HG02798 (cell line): ENCODE measurements around the gene CNIH3.

Experiments
- ATAC-seq: cut with Tn5 transposase; IDR thresholded peaks from one replicate; pipeline ENCODE4 v1.9.1; 2021; ENCODE audit warnings: mild to moderate bottlenecking; ENCODE audit not compliant: unreplicated experiment, poor library complexity

The CNIH3 gene

GRCh38 chr1:224612246-224612645 lies 3.9 kb upstream of the CNIH3 start:
- no peak for ATAC-seq

GRCh38 chr1:224613486-224613885 lies 2.6 kb upstream of the CNIH3 start:
- ATAC-seq: no peak

GRCh38 chr1:224616756-224617409 lies 766 bp downstream of the CNIH3 start:
- ATAC-seq: no peak

- ATAC-seq: no peak
These were observed 1.6 kb downstream of the CNIH3 start for GRCh38 chr1:224617410-224618355.

- ATAC-seq: no peak
These were observed 3.1 kb downstream of the CNIH3 start for GRCh38 chr1:224619209-224619608.

DNA sequence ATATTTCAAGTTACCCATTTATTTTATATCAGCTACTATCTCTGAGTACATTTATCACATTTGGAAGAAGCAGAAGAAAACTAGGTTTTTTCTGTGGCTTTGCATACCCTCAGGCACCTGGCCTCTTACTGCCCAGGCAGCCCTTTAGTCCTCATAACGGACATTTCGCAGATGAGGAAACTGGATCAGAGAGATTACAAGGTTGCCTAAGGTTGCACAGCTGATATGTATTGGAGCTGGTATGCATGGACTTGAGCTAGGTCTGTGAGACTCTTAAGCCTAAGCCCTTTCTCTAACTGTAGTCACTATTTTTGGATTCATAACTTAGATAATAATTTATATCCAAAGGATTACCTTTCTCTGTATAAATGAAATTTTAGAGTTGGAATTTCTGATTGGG lies 4.0 kb downstream of the CNIH3 start:
- ATAC-seq: no peak

DNA sequence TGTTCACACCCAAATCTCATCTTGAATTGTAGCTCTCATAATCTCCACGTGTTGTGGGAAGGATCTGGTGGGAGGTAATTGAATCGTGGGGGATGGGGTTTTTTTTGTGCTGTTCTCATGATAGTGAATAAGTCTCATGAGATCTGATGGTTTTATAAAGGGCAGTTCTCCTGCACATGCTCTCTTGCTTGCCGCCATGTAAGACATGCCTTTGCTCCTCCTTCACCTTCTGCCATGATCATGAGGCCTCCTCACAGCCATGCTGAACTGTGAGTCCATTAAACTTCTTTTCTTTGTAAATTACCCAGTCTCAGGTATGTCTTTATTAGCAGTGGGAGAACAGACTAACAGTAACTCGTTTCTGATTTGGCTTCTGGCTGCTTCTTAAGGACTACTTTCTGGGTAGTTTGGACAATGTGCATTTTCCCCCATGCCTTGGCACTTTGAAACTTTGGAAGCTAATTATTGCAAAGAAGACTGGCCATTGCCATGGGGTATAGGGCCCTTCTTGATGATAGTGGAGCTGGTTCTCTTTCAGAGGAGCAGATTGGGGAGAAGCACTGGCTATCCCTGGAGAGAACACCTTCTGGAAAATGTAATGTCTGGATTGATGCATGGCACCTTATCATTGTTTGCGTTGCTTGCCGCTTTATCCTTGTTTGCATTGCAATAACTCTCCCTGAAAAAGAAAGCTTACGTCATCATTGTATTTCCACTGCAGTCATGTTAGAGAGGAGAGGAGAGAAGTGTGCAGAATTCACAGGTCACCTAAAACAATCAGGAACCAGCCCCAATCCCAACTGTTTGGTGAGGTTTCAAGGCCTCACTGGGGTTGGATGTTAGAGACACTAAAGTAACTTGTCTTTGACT lies 5.9 kb downstream of the CNIH3 start:
- no peak for ATAC-seq

GRCh38 chr1:224622831-224623230 lies 6.7 kb downstream of the CNIH3 start:
- no peak for ATAC-seq

DNA sequence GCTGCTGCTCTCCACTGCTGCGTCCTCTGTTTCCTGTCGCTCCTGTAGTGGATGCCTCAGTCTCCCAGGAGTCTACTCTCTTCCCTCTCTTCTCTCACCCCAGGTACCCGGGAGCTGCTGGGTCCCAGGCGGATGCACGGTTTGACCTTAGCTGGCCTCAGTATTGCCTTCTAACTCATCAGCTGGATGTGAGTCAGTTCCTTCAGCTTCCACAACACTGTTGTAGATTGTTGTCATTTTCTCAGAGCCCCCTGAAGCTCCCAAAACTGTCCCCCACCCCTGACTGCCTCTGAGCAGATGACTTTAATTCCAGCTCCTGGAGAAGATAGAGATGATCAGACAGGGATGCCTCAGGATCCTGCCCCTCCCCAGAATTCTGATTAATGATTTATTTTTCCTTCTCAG lies 7.2 kb downstream of the CNIH3 start:
- ATAC-seq: no peak

GRCh38 chr1:224623743-224624333 lies 7.7 kb downstream of the CNIH3 start:
- ATAC-seq: peak; percentile 75

DNA sequence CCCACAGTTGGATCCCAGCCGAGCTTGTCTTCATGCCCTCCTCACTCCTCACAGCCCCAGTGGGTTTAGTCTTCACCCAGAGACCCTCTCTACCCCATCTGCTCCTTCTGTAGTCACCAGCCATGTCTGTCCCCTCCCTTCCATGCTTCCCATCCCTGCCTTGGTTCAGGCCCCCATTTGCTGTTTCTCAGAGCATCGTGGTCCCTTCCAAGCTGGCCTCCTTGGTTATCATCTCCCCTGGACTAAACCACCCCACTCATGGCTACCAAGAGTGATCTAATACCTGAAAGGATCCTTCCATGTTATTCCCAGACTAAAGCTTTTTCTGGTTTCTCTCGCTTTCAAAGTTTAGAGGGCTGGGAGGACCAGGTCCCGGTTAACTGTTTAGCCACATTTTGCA lies 8.3 kb downstream of the CNIH3 start:
- ATAC-seq: no peak

GRCh38 chr1:224626042-224626441 lies 9.9 kb downstream of the CNIH3 start:
- ATAC-seq: no peak

DNA sequence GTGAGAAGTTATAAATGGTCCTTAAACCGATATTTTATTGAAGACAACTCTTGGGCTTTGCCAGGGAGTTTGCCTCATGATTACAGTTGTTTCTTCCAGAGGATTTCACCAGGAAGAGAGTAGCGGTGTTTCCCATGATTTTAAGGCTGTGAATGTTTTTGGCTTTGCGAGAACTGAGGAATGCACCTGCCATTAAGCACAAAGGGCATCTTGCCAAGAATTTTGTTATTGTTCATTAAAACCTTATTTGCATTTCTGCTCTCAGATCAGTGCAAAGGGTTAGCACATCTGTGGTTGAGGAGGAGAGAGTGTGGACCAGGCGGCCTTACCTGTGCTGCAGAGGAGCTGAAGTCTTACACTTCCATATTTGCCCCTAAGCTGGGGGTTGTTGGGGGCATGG lies 13.8 kb downstream of the CNIH3 start:
- no peak for ATAC-seq

DNA sequence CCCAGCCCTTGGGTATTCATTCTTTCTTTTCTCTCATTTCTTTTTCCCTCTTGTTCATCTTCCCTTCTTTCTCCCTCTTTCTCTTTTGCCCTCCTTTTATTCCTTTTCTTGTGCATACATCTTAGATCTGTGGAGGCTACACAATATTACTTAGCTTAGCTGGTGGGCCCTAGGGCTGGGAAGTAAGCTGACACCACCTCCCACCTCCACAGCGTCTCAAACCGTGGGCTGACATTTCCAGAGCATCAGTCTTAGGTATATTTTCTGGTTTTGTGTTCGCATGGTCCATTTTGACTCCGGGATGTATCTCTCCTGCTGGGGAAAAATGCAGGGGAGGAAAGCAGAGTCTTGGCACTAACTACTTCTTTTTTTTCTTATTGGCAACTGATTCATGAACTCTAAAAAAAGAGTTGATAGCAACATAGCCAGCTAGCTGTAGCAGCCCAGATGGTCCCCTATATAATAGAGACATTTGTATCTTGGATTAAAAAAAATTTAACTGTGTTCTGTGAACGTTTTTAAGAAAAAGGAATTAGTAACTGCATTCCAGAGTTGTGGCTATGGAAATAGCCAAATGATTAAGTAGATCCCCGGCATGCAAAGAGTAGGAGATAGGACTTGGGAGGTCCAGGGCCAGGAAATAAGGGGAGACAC lies 15.5 kb downstream of the CNIH3 start:
- ATAC-seq: no peak

GRCh38 chr1:224632381-224632871 lies 16.3 kb downstream of the CNIH3 start:
- ATAC-seq: no peak

DNA sequence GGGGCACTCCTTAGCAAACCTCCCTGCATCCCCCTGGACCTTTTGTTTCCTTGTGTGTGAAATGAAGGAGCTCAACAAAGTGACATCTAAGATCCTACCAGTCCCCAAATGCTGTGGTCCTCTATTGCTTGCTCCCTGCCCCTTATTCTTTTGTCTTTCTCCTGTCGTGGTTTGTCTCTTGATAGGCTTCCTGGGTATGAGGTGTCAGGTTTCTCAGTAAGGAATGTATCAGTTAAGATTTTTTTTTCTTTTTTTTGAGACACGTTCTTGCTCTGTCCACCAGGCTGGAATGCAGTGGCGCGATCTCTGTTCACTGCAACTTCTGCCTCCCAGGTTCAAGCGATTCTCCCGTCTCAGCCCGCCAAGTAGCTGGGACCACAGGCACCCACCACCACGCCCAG lies 16.8 kb downstream of the CNIH3 start:
- ATAC-seq: no peak

DNA sequence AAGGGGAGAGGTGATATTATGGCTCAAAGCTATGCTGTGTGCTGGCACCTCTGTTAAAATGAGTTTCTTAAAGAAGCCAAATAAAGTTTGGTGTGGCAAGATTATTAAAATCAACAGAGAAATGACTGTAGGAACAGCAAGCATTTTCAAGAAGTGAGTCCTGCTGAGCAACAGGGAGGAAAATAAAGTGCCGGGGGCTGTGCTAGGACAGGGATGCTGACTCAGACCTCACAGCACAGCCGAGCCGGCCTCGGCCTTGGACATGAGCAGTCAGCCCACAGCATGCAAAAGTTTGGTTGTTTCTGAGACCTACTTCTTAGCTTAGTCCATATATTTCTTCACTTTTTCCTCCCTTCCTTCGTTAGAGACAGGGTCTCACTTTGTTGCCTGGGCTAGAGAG lies 19.2 kb downstream of the CNIH3 start:
- ATAC-seq: no peak

DNA sequence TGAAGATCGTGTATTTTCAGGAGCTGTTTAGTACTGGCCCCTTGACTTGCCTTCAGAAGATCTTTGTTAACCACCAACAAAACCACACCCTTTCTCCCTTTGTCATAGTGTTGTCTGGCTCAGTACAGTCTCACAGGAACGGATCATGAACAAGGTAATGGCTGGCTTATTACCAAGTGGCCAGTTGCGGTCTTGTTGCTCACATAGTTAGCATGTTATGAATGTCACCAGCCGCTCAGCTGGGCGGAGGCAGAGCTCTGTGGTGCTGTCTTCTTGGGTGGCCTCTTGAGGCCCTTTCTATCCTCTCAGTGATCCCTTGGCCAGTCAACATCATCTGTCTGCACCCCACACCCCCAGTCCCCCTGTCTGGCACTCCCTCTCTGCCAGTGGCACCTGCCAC lies 21.4 kb downstream of the CNIH3 start:
- ATAC-seq: no peak

DNA sequence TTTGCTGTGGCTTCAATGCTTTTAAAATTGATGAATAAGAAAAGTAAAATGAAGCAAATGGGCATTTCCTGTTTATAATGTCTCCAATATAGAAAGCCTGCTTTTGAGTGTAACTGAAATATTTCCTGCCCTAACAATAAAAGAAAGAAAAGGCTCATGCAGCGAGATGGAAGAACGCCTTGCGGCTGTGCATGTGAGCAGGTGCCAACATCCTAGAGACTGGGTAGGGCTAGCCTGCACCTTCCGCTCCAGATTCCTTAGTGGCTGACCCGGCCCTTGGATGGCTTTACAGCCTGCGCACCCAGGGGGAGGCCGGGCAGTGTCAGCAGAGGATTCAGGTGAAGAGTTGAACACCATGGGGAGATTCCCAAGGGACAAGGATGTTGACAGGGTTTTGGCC lies 21.8 kb downstream of the CNIH3 start:
- no peak for ATAC-seq
